GM23338 (cell line): ENCODE data around the gene IGFLR1. TPM values are rescaled to one million over a fixed set of nuclear protein-coding genes. Genes with fewer than 3 reads are reported as not detected.
"Not testable (repeated sequence)": the region's sequence is repeated elsewhere in the genome, so short reads cannot be mapped to it uniquely, and the experiment has no call there.

Experiments
- ATAC-seq: fragments of 200-7000 bp; cut with Tn5 transposase; 3 replicates; pipeline ENCODE4 v1.9.1; 2020
- DNase-seq: peaks from one replicate; pipeline ENCODE4 v3.0.0-alpha.2; 2015; ENCODE audit warnings: low spot score
- H2AFZ ChIP-seq: fragments of 200-600 bp; sonication (generic); 2 replicates; pipeline ENCODE4 v1.8.0; 2016; ENCODE audit warnings: antibody characterized with exemption, mild to moderate bottlenecking, moderate library complexity
- H3F3A ChIP-seq: fragments of 200-600 bp; sonication (generic); replicated peaks from 2 replicates; pipeline ENCODE4 v1.8.0; 2017; ENCODE audit warnings: antibody characterized with exemption, mixed run types, low read depth
- H3K27ac ChIP-seq: fragments of 200-600 bp; sonication (generic); 2 replicates; pipeline ENCODE4 v1.6.1; 2016; ENCODE audit warnings: low read depth
- H3K27me3 ChIP-seq: fragments of 200-600 bp; sonication (generic); 2 replicates; pipeline ENCODE4 v1.8.0; 2016; ENCODE audit warnings: mild to moderate bottlenecking, mixed run types, moderate library complexity; ENCODE audit not compliant: insufficient read depth
- H3K36me3 ChIP-seq: fragments of 200-600 bp; sonication (generic); 2 replicates; pipeline ENCODE4 v1.8.0; 2016; ENCODE audit warnings: mild to moderate bottlenecking; ENCODE audit not compliant: insufficient read depth
- H3K4me1 ChIP-seq: fragments of 200-600 bp; sonication (generic); 2 replicates; pipeline ENCODE4 v1.8.0; 2016; ENCODE audit warnings: mild to moderate bottlenecking, moderate library complexity; ENCODE audit not compliant: insufficient read depth
- H3K4me2 ChIP-seq: fragments of 200-600 bp; sonication (generic); 2 replicates; pipeline ENCODE4 v1.7.1; 2017; ENCODE audit warnings: mixed run types
- H3K4me3 ChIP-seq: fragments of 200-600 bp; sonication (generic); 2 replicates; pipeline ENCODE4 v1.6.1; 2016; ENCODE audit warnings: mixed run types
- H3K79me2 ChIP-seq: fragments of 200-600 bp; sonication (generic); replicated peaks from 2 replicates; pipeline ENCODE4 v1.8.0; 2017; ENCODE audit warnings: mild to moderate bottlenecking; ENCODE audit not compliant: insufficient read depth
- H3K9me2 ChIP-seq: fragments of 200-600 bp; sonication (generic); 2 replicates; pipeline ENCODE4 v1.8.0; 2017; ENCODE audit not compliant: insufficient read depth
- H4K20me1 ChIP-seq: fragments of 200-600 bp; sonication (generic); replicated peaks from 2 replicates; pipeline ENCODE4 v1.8.0; 2017; ENCODE audit warnings: mild to moderate bottlenecking; ENCODE audit not compliant: insufficient read depth
- H3K27ac Mint-ChIP-seq: 2 replicates; pipeline ENCODE4 v1.8.0; 2020; ENCODE audit warnings: inconsistent platforms, mild to moderate bottlenecking, moderate library complexity, mixed read lengths
- H3K27me3 Mint-ChIP-seq: 3 replicates; pipeline ENCODE4 v1.8.0; 2022; ENCODE audit warnings: low read depth, mild to moderate bottlenecking, moderate library complexity, mixed read lengths, inconsistent platforms; ENCODE audit not compliant: insufficient read depth, poor library complexity
- H3K36me3 Mint-ChIP-seq: 3 replicates; pipeline ENCODE4 v1.8.0; 2021; ENCODE audit warnings: low read depth, mild to moderate bottlenecking, inconsistent platforms, moderate library complexity, mixed read lengths
- H3K4me1 Mint-ChIP-seq: 3 replicates; pipeline ENCODE4 v1.8.0; 2020; ENCODE audit warnings: mild to moderate bottlenecking, inconsistent platforms, mixed read lengths
- H3K4me3 Mint-ChIP-seq: 3 replicates; pipeline ENCODE4 v1.8.0; 2021; ENCODE audit warnings: moderate library complexity, mild to moderate bottlenecking, inconsistent platforms, mixed read lengths
- H3K9me3 Mint-ChIP-seq: 3 replicates; pipeline ENCODE4 v1.8.0; 2020; ENCODE audit warnings: moderate library complexity, mild to moderate bottlenecking, inconsistent platforms, mixed read lengths
- EZH2 ChIP-seq: fragments of 200-600 bp; sonication (generic); IDR thresholded peaks from one replicate; pipeline ENCODE4 v1.8.0; 2017; ENCODE audit warnings: antibody characterized with exemption, mild to moderate bottlenecking, low read depth; ENCODE audit not compliant: unreplicated experiment
- EZH2phosphoT487 ChIP-seq: fragments of 200-600 bp; sonication (generic); IDR thresholded peaks from one replicate; pipeline ENCODE4 v1.8.1; 2018; ENCODE audit warnings: antibody characterized with exemption; ENCODE audit not compliant: unreplicated experiment
- POLR2AphosphoS5 ChIP-seq: IDR thresholded peaks from 2 replicates; pipeline ENCODE4 v1.6.1; 2016; ENCODE audit warnings: antibody characterized with exemption, low read depth
- STAT1 ChIP-seq: IDR thresholded peaks from one replicate; pipeline ENCODE4 v1.6.1; 2016; ENCODE audit warnings: antibody characterized with exemption; ENCODE audit not compliant: unreplicated experiment
- ZNF114 ChIP-seq: fragments of 250-450 bp; sonication (Bioruptor Pico); IDR thresholded peaks from 2 replicates; pipeline ENCODE4 v1.5.0; 2020; ENCODE audit warnings: mild to moderate bottlenecking, moderate library complexity
- polyA plus RNA-seq: library from polyadenylated mRNA; unstranded; fragments of >200 nt; fragmentation: Nextera tagmentation; extraction: Ambion mirVana; gene quantifications from 2 replicates; pipeline ENCODE4 v1.2.1, GENCODE V29; 2016
- total RNA-seq: library from RNA; depleted of rRNA; stranded (reverse); fragments of >200 nt; shearing (Covaris generic); gene quantifications from 2 replicates; pipeline ENCODE4 v1.2.3, GENCODE V29; 2014
- TF ChIP-seq, protein P1 (sequence below): IDR thresholded peaks from 2 replicates; pipeline ENCODE4 v1.6.1; 2016; ENCODE audit warnings: antibody characterized with exemption
- TF ChIP-seq, protein P2 (sequence below): fragments of 250-450 bp; sonication (Bioruptor Pico); IDR thresholded peaks from 2 replicates; pipeline ENCODE4 v1.5.0; 2020; ENCODE audit warnings: mild to moderate bottlenecking, moderate library complexity
- TF ChIP-seq, protein P3 (sequence below), 2 experiments: fragments of 200-600 bp in 1 of 2; sonication (generic) in 1 of 2; conservative IDR thresholded peaks; 2 replicates each; pipeline versions ENCODE4 v1.5.1 to v1.6.1; 2016 to 2017; ENCODE audit warnings: antibody characterized with exemption in 2 of 2, low read depth in 2 of 2, mild to moderate bottlenecking in 2 of 2, moderate library complexity in 1 of 2

IGFLR1 gene
- total and polyA plus RNA-seq, 2 experiments from 2014 or later: 14.4 to 17.8 TPM

DNA sequence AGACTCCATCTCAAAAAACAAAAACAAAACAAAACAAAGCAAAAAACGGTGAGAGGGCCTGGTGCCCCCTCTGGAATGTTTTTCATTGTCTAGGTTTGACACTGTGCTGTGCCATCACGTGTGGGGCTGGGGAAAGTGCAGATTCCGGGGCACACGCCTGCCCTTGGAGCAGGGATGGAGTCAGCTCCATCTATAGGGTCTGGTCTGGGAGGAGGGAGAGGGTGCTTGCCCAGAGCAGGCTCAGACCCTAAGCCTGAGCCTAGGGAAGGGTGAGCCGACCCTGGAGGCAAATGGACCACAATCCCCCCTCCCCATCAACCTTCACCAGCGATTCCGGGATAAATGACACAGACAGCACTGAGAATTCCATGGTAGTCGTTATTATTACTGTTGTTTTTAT lies 48.8 kb downstream of the IGFLR1 start (continued):
- TF ChIP-seq, protein P1, sequence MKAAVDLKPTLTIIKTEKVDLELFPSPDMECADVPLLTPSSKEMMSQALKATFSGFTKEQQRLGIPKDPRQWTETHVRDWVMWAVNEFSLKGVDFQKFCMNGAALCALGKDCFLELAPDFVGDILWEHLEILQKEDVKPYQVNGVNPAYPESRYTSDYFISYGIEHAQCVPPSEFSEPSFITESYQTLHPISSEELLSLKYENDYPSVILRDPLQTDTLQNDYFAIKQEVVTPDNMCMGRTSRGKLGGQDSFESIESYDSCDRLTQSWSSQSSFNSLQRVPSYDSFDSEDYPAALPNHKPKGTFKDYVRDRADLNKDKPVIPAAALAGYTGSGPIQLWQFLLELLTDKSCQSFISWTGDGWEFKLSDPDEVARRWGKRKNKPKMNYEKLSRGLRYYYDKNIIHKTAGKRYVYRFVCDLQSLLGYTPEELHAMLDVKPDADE: no peak
- TF ChIP-seq EZH2 (no peak), ZNF114 (no peak), EZH2phosphoT487 (no peak)
- TF ChIP-seq, protein P2, sequence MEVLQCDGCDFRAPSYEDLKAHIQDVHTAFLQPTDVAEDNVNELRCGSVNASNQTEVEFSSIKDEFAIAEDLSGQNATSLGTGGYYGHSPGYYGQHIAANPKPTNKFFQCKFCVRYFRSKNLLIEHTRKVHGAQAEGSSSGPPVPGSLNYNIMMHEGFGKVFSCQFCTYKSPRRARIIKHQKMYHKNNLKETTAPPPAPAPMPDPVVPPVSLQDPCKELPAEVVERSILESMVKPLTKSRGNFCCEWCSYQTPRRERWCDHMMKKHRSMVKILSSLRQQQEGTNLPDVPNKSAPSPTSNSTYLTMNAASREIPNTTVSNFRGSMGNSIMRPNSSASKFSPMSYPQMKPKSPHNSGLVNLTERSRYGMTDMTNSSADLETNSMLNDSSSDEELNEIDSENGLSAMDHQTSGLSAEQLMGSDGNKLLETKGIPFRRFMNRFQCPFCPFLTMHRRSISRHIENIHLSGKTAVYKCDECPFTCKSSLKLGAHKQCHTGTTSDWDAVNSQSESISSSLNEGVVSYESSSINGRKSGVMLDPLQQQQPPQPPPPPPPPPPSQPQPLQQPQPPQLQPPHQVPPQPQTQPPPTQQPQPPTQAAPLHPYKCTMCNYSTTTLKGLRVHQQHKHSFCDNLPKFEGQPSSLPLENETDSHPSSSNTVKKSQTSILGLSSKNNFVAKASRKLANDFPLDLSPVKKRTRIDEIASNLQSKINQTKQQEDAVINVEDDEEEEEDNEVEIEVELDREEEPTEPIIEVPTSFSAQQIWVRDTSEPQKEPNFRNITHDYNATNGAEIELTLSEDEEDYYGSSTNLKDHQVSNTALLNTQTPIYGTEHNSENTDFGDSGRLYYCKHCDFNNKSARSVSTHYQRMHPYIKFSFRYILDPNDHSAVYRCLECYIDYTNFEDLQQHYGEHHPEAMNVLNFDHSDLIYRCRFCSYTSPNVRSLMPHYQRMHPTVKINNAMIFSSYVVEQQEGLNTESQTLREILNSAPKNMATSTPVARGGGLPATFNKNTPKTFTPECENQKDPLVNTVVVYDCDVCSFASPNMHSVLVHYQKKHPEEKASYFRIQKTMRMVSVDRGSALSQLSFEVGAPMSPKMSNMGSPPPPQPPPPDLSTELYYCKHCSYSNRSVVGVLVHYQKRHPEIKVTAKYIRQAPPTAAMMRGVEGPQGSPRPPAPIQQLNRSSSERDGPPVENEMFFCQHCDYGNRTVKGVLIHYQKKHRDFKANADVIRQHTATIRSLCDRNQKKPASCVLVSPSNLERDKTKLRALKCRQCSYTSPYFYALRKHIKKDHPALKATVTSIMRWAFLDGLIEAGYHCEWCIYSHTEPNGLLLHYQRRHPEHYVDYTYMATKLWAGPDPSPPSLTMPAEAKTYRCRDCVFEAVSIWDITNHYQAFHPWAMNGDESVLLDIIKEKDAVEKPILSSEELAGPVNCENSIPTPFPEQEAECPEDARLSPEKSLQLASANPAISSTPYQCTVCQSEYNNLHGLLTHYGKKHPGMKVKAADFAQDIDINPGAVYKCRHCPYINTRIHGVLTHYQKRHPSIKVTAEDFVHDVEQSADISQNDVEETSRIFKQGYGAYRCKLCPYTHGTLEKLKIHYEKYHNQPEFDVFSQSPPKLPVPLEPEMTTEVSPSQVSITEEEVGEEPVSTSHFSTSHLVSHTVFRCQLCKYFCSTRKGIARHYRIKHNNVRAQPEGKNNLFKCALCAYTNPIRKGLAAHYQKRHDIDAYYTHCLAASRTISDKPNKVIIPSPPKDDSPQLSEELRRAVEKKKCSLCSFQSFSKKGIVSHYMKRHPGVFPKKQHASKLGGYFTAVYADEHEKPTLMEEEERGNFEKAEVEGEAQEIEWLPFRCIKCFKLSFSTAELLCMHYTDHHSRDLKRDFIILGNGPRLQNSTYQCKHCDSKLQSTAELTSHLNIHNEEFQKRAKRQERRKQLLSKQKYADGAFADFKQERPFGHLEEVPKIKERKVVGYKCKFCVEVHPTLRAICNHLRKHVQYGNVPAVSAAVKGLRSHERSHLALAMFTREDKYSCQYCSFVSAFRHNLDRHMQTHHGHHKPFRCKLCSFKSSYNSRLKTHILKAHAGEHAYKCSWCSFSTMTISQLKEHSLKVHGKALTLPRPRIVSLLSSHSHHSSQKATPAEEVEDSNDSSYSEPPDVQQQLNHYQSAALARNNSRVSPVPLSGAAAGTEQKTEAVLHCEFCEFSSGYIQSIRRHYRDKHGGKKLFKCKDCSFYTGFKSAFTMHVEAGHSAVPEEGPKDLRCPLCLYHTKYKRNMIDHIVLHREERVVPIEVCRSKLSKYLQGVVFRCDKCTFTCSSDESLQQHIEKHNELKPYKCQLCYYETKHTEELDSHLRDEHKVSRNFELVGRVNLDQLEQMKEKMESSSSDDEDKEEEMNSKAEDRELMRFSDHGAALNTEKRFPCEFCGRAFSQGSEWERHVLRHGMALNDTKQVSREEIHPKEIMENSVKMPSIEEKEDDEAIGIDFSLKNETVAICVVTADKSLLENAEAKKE (CRISPR knock-in tag): no peak

DNA sequence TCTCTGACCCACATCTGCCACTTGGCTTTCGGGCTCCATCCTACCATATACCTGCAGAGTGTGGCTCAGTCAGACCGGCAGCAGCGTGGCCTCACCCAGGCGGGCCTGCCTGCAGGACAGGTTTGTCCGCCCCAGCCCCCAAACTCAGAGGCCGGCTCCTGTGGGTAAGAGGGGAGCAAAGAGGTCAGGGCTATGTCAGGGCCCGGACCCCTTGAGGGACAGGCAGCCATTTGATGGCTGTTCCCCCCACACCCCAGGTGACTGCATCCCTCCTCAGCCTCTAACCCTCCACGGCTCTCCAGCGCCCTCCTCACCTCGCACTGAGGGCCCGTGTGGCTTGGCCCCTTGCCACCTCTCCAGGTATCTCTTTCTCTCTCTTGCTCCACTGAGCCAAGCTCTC lies 50.2 kb downstream of the IGFLR1 start:
- no peaks in the 10 kb centered on the region for H3K36me3 ChIP-seq
- no peak overlapping the region for H3K27ac Mint-ChIP-seq
- H3K4me1 Mint-ChIP-seq: peaks cover 5% of the 10 kb centered on the region; the same call in 2 of the 3 replicates
- TF ChIP-seq POLR2AphosphoS5: no peak
- no peak for TF ChIP-seq STAT1
- TF ChIP-seq EZH2phosphoT487: no peak
- TF ChIP-seq, protein P3, sequence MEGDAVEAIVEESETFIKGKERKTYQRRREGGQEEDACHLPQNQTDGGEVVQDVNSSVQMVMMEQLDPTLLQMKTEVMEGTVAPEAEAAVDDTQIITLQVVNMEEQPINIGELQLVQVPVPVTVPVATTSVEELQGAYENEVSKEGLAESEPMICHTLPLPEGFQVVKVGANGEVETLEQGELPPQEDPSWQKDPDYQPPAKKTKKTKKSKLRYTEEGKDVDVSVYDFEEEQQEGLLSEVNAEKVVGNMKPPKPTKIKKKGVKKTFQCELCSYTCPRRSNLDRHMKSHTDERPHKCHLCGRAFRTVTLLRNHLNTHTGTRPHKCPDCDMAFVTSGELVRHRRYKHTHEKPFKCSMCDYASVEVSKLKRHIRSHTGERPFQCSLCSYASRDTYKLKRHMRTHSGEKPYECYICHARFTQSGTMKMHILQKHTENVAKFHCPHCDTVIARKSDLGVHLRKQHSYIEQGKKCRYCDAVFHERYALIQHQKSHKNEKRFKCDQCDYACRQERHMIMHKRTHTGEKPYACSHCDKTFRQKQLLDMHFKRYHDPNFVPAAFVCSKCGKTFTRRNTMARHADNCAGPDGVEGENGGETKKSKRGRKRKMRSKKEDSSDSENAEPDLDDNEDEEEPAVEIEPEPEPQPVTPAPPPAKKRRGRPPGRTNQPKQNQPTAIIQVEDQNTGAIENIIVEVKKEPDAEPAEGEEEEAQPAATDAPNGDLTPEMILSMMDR (conservative IDR thresholded peaks at IDR 0.05; ENCODE audit: low read depth in 2 of 2): peak in 1 of 2 experiments; percentile 47; a peak in 2 of 4 replicates
- H4K20me1 ChIP-seq: no peaks in the 10 kb centered on the region
- ATAC-seq (no peak), DNase-seq (no peak)
- no peak overlapping the region for H3K27ac ChIP-seq
- H3K4me1 ChIP-seq: no peaks in the 10 kb centered on the region; the same call in 1 of the 2 replicates
- H3K4me3 Mint-ChIP-seq: no peak overlapping the region
- no peaks in the 10 kb centered on the region for H3K9me2 ChIP-seq
- no peaks in the 10 kb centered on the region for H3K27me3 Mint-ChIP-seq
- H3K79me2 ChIP-seq: no peaks in the 10 kb centered on the region
- peaks cover 3% of the 10 kb centered on the region; the same call in 1 of the 3 replicates for H3K9me3 Mint-ChIP-seq
- H3K4me3 ChIP-seq: no peak overlapping the region
- H3K4me2 ChIP-seq: no peak overlapping the region
- no peaks in the 10 kb centered on the region for H3K27me3 ChIP-seq
- H3F3A ChIP-seq: 0 out of 2 replicates have a peak, but pooled peaks cover 2% of the 10 kb centered on the region
- H3K36me3 Mint-ChIP-seq: no peaks in the 10 kb centered on the region
- H2AFZ ChIP-seq: no peak overlapping the region

DNA sequence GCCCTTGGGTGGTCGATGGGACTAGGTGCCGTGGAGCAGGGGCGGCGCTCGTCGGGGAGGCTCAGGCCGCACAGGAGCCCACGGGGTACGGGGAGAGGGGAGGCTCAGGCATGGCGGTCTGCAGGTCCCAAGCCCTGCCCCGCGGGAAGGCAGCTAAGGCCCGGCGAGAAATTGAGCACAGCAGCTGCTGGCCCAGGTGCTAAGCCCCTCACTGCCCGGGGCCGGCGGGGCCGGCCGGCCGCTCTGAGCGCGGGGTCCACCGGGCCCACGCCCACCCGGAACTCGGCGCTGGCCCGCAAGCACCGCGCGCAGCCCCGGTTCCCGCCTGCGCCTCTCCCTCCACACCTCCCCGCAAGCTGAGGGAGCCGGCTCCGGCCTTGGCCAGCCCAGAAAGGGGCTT lies 51.1 kb downstream of the IGFLR1 start:
- H3K4me2 ChIP-seq: not testable (repeated sequence)

More for the DNA sequence above, 51.1 kb downstream of the IGFLR1 start:
- not testable (repeated sequence) for H3K27ac ChIP-seq, H4K20me1 ChIP-seq, H3F3A ChIP-seq, ATAC-seq, H3K27me3 Mint-ChIP-seq, H3K9me2 ChIP-seq, H3K27ac Mint-ChIP-seq, H3K79me2 ChIP-seq, H3K36me3 ChIP-seq, H3K9me3 Mint-ChIP-seq, DNase-seq, H3K4me1 Mint-ChIP-seq, H3K36me3 Mint-ChIP-seq, H3K4me1 ChIP-seq, H3K4me3 ChIP-seq, H3K4me3 Mint-ChIP-seq, H3K27me3 ChIP-seq
- H2AFZ ChIP-seq: 0 out of 2 replicates have a peak overlapping the region, but pooled peaks have one; percentile 47
